Panc1 (cell line): ENCODE data around the gene FAM156B. TPM values are rescaled to one million over a fixed set of nuclear protein-coding genes. Genes with fewer than 3 reads are reported as not detected.
"Not testable (repeated sequence)": the region's sequence is repeated elsewhere in the genome, so short reads cannot be mapped to it uniquely, and the experiment has no call there.

Experiments
- ATAC-seq: fragments of 200-7000 bp; cut with Tn5 transposase; 2 replicates; pipeline ENCODE4 v1.9.1; 2020; ENCODE audit warnings: mild to moderate bottlenecking, moderate library complexity
- BruUV-seq: library from RNA; stranded (reverse); fragments of 400-500 nt; replicated peaks from 2 replicates; lab custom pipeline; 2021; lab: Mats Ljungman, UMichigan
- CTCF ChIA-PET: fragments of 300-600 bp; sonication (Branson Sonifier 250); formaldehyde crosslinking; loops from one replicate; lab custom pipeline; 2022; ENCODE audit warnings: antibody characterized with exemption; lab: Charles Lee
- POLR2A ChIA-PET: fragments of 300-600 bp; sonication (Branson Sonifier 250); formaldehyde crosslinking; loops from one replicate; lab custom pipeline; 2022; ENCODE audit warnings: antibody characterized with exemption; lab: Charles Lee
- DNase-seq: peaks from one replicate; pipeline ENCODE4 v3.0.0-alpha.2; 2010; ENCODE audit warnings: low read depth, low spot score
- H3K27ac ChIP-seq: 2 replicates; pipeline ENCODE4 v1.5.1; 2011; ENCODE audit warnings: mild to moderate bottlenecking, low read length, inconsistent platforms
- H3K27me3 ChIP-seq: fragments of 200-500 bp; sonication (Bioruptor generic); 2 replicates; pipeline ENCODE4 v1.6.0; 2014; ENCODE audit warnings: low read length, inconsistent platforms; ENCODE audit not compliant: control insufficient read depth, insufficient read depth
- H3K36me3 ChIP-seq: fragments of 200-500 bp; sonication (Bioruptor generic); 2 replicates; pipeline ENCODE4 v1.5.1; 2014; ENCODE audit warnings: inconsistent platforms, mild to moderate bottlenecking, low read length, moderate library complexity; ENCODE audit not compliant: control insufficient read depth, insufficient read depth
- H3K4me1 ChIP-seq: 2 replicates; pipeline ENCODE4 v1.5.1; 2011; ENCODE audit warnings: inconsistent platforms, mild to moderate bottlenecking, low read length, moderate library complexity; ENCODE audit not compliant: control insufficient read depth, insufficient read depth
- H3K4me3 ChIP-seq, 2 experiments: 2 replicates each; pipeline ENCODE4 v1.5.1; 2011 to 2012; ENCODE audit warnings: low read depth in 2 of 2, low read length in 2 of 2, mild to moderate bottlenecking in 2 of 2, inconsistent platforms in 1 of 2, moderate library complexity in 1 of 2
- H3K9me3 ChIP-seq: fragments of 200-500 bp; sonication (Bioruptor generic); 2 replicates; pipeline ENCODE4 v1.5.1; 2014; ENCODE audit warnings: low read depth, mild to moderate bottlenecking, inconsistent platforms, low read length, moderate library complexity; ENCODE audit not compliant: control insufficient read depth, insufficient read depth
- POLR2AphosphoS5 ChIP-seq: IDR thresholded peaks from 2 replicates; pipeline ENCODE4 v1.6.1; 2012; ENCODE audit warnings: mild to moderate bottlenecking, low read depth, low read length, moderate library complexity
- REST ChIP-seq, 2 experiments: IDR thresholded peaks; 2 replicates each; pipeline ENCODE4 v1.6.1; 2011 to 2012; ENCODE audit warnings: low read depth in 2 of 2, control low read depth in 1 of 2, low read length in 1 of 2, mild to moderate bottlenecking in 1 of 2, moderate library complexity in 1 of 2; ENCODE audit not compliant: insufficient read depth in 1 of 2
- SIN3A ChIP-seq: IDR thresholded peaks from 2 replicates; pipeline ENCODE4 v1.6.1; 2012; ENCODE audit warnings: low read depth, mild to moderate bottlenecking, low read length, moderate library complexity, borderline replicate concordance; ENCODE audit not compliant: insufficient read depth
- TCF7L2 ChIP-seq: IDR thresholded peaks from 2 replicates; pipeline ENCODE4 v1.6.1; 2011; ENCODE audit warnings: mild to moderate bottlenecking, low read depth, low read length, inconsistent platforms
- in situ Hi-C: cut with HindIII; loops from 2 replicates; pipeline ENCODE4 v1.10.0; 2016; ENCODE audit warnings: low sequenced_read_pairs, low pct_unique_long_range_greater_than_20kb
- intact Hi-C: fragments of 100-400 bp; cut with micrococcal nuclease; formaldehyde crosslinking; loops from one replicate; pipeline ENCODE4 v1.10.0; 2022; ENCODE audit not compliant: unreplicated experiment
- total RNA-seq: library from RNA; stranded (reverse); gene quantifications from one replicate; pipeline ENCODE4 v1.2.1, GENCODE V29; 2021; ENCODE audit not compliant: unreplicated experiment

FAM156B gene
- total RNA-seq, 1 experiment from 2014 or later = 13.0 TPM

- H3K9me3 ChIP-seq, POLR2A ChIA-PET, H3K36me3 ChIP-seq, in situ Hi-C loops, H3K4me3 ChIP-seq, H3K27ac ChIP-seq, H3K4me1 ChIP-seq, H3K27me3 ChIP-seq, intact Hi-C loops, DNase-seq, BruUV-seq, CTCF ChIA-PET: not testable (repeated sequence)
- ATAC-seq = peak; percentile 56; the same call in 1 of the 2 replicates
Observed at GRCh38 chrX:52909313-52909969, 12.3 kb downstream of the FAM156B start.

- POLR2A ChIA-PET, H3K9me3 ChIP-seq, ATAC-seq, H3K4me1 ChIP-seq, in situ Hi-C loops, DNase-seq, BruUV-seq, intact Hi-C loops, H3K27me3 ChIP-seq, H3K36me3 ChIP-seq, H3K27ac ChIP-seq, H3K4me3 ChIP-seq, CTCF ChIA-PET: not testable (repeated sequence)
Observed at GRCh38 chrX:52913681-52914080, 16.6 kb downstream of the FAM156B start.

- H3K36me3 ChIP-seq, H3K27ac ChIP-seq, BruUV-seq, H3K27me3 ChIP-seq, ATAC-seq, H3K4me1 ChIP-seq, intact Hi-C loops, DNase-seq, H3K4me3 ChIP-seq, in situ Hi-C loops, H3K9me3 ChIP-seq, POLR2A ChIA-PET, CTCF ChIA-PET: not testable (repeated sequence)
Observed at GRCh38 chrX:52914704-52915103, 17.6 kb downstream of the FAM156B start.

GRCh38 chrX:52923781-52924241, 26.7 kb downstream of the FAM156B start:
- Histone ChIP-seq H3K27me3 (no peaks in the 10 kb centered on the region), H3K4me3 (no peak overlapping the region), H3K36me3 (no peaks in the 10 kb centered on the region), H3K27ac (no peak overlapping the region), H3K9me3 (no peaks in the 10 kb centered on the region), H3K4me1 (no peaks in the 10 kb centered on the region; the same call in 1 of the 2 replicates)
- DNase-seq (no peak), ATAC-seq (no peak)
- POLR2A ChIA-PET = no interaction called here
- in situ Hi-C loops = no loop called here
- intact Hi-C loops = no loop called here
- no TSS peak for BruUV-seq
- CTCF ChIA-PET = no interaction called here
- TF ChIP-seq POLR2AphosphoS5 (no peak), SIN3A (no peak), TCF7L2 (no peak), REST (IDR thresholded peaks at IDR 0.05; ENCODE audit: insufficient read depth in 1 of 2, low read depth in 2 of 2, low read length in 1 of 2) (no peak)

- H3K4me3 ChIP-seq, POLR2A ChIA-PET, H3K27me3 ChIP-seq, ATAC-seq, H3K4me1 ChIP-seq, H3K9me3 ChIP-seq, DNase-seq, intact Hi-C loops, H3K36me3 ChIP-seq, in situ Hi-C loops, H3K27ac ChIP-seq, BruUV-seq, CTCF ChIA-PET: not testable (repeated sequence)
Observed at GRCh38 chrX:52930214-52930613, 33.1 kb downstream of the FAM156B start.
